Measurements from ENCODE around the gene RTCB.

DNA sequence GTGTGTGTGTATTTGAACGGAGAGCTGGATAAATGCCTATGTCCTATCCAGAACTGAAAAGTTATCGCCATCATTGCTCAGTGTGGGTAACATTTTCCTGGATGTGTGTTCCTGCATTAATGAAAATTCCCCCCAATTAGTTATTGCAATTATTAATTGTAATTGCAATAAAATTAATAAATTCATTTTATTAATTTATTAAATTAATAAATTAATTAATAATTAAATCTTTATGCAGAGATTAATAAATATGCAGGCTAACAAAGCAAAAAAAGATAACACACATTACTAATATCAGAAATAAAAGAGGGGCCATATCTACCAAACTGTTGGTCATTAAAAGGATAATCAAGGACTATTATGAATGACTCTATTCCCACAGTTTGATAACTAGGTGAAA, 50.8 kb downstream of the RTCB start:
- TF ChIP-seq HCFC1 (IDR thresholded peaks at IDR 0.05; ENCODE audit: low read depth, low read length) (no peak), SMAD1 (CRISPR knock-in tag; IDR thresholded peaks at IDR 0.05; ENCODE audit: borderline replicate concordance, low read depth) (no peak), ZNF253 (CRISPR knock-in tag; IDR thresholded peaks at IDR 0.05; ENCODE audit: borderline replicate concordance) (no peak), TBP (CRISPR knock-in tag; IDR thresholded peaks at IDR 0.05) (no peak)
- TF ChIP-seq, protein P1, sequence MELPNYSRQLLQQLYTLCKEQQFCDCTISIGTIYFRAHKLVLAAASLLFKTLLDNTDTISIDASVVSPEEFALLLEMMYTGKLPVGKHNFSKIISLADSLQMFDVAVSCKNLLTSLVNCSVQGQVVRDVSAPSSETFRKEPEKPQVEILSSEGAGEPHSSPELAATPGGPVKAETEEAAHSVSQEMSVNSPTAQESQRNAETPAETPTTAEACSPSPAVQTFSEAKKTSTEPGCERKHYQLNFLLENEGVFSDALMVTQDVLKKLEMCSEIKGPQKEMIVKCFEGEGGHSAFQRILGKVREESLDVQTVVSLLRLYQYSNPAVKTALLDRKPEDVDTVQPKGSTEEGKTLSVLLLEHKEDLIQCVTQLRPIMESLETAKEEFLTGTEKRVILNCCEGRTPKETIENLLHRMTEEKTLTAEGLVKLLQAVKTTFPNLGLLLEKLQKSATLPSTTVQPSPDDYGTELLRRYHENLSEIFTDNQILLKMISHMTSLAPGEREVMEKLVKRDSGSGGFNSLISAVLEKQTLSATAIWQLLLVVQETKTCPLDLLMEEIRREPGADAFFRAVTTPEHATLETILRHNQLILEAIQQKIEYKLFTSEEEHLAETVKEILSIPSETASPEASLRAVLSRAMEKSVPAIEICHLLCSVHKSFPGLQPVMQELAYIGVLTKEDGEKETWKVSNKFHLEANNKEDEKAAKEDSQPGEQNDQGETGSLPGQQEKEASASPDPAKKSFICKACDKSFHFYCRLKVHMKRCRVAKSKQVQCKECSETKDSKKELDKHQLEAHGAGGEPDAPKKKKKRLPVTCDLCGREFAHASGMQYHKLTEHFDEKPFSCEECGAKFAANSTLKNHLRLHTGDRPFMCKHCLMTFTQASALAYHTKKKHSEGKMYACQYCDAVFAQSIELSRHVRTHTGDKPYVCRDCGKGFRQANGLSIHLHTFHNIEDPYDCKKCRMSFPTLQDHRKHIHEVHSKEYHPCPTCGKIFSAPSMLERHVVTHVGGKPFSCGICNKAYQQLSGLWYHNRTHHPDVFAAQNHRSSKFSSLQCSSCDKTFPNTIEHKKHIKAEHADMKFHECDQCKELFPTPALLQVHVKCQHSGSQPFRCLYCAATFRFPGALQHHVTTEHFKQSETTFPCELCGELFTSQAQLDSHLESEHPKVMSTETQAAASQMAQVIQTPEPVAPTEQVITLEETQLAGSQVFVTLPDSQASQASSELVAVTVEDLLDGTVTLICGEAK (IDR thresholded peaks at IDR 0.05), result no peak
- TF ChIP-seq, protein P1 (CRISPR knock-in tag; IDR thresholded peaks at IDR 0.05), result no peak
